Cardiac fibroblast (primary cell): Measurements from ENCODE around the gene CENPP.

Source experiments
- DNase-seq, 2 donors: peaks; one replicate each; pipeline versions ENCODE4 v3.0.0 to v3.0.0-alpha.2; 2010; ENCODE audit warnings: low read depth in 2 of 2
- H3K4me3 ChIP-seq, 2 donors: replicated peaks in 1 of 2; 1 replicate in 1 of 2; 2 replicates in 1 of 2; pipeline ENCODE4 v1.5.1; 2011; ENCODE audit warnings: low read depth in 2 of 2, low read length in 2 of 2, mild to moderate bottlenecking in 2 of 2, moderate library complexity in 1 of 2
- CTCF ChIP-seq: IDR thresholded peaks from one replicate; pipeline ENCODE4 v1.5.1; 2011; ENCODE audit warnings: low read depth, mild to moderate bottlenecking, low read length, inconsistent platforms

CENPP gene

GRCh38 chr9:92439921-92440750 is 114.4 kb downstream of the CENPP start:
- no peak overlapping the region for H3K4me3 ChIP-seq
- TF ChIP-seq CTCF: no peak
- DNase-seq: peak; percentile 42 to 89

- no peak for DNase-seq
- no peak for TF ChIP-seq CTCF
Measured at GRCh38 chr9:92440751-92441046, 114.9 kb downstream of the CENPP start.

GRCh38 chr9:92444841-92445240 is 119.1 kb downstream of the CENPP start:
- H3K4me3 ChIP-seq: no peak overlapping the region
- no peak for DNase-seq
- TF ChIP-seq CTCF: no peak

More at GRCh38 chr9:92440751-92441046, 114.9 kb downstream of the CENPP start:
- H3K4me3 ChIP-seq: no peak overlapping the region

DNA sequence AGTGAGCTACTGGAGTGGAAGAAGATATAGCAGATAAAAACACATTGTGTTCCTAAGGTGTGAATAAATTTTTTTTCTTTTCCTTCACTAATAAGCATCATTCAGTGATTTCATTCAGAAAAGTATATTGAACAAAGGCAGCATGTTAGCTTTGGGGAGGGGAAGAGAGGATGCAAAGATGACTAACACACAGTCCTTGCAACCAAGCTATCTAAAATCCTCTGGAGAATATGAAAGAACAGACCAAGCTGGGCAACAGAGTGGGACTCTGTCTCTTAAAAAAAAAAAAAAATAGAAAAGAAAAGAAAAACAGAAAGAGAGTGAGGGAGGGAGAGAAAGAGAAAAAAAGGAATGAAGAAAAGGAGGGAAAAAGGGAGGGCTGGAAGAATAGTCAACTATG is 120.8 kb downstream of the CENPP start:
- DNase-seq: peak in 1 of 2 donors; percentile 57

DNA sequence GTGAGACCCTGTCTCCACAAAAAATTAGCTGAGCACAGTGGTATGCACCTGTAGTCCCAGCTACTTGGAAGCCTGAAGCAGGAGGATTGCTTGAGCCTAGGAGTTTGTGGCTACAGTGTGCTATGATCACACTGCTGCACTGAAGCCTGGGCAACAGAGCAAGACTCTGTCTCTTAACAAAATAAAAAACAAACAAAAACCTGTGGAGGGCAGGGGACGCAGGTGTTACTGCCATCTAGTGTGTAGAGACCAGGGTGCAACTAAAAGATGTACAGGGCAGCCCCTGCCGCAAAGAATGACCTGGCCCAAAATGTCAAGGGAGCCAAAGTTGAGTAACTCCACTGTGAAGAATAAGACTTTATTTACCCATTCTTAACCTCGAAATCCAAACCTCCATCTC is 129.5 kb downstream of the CENPP start:
- peak; percentile 36 for TF ChIP-seq CTCF
- DNase-seq: peak in 1 of 2 donors; percentile 17

More for the DNA sequence above, 120.8 kb downstream of the CENPP start:
- no peak for TF ChIP-seq CTCF
- no peak overlapping the region for H3K4me3 ChIP-seq

DNA sequence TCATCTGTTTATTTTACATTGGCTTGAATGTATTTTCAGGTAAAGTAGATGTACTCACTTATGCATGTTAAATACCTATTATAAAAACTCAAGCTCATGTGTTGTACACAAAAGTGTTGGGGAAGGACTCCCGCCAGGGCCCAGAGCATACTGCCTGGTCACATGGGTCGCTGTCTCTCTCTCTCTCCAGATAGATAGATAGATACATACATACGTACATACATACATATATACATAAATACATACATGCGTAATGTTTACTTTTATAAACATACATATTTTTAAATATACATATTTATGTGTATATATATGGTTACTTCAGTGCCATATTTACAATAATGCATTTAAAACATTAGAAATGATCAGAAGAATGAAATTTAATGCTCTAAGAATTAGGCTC is 131.8 kb downstream of the CENPP start:
- no peak for TF ChIP-seq CTCF
- DNase-seq: no peak
- H3K4me3 ChIP-seq: no peak overlapping the region

More for the DNA sequence above, 129.5 kb downstream of the CENPP start:
- no peak overlapping the region for H3K4me3 ChIP-seq

DNA sequence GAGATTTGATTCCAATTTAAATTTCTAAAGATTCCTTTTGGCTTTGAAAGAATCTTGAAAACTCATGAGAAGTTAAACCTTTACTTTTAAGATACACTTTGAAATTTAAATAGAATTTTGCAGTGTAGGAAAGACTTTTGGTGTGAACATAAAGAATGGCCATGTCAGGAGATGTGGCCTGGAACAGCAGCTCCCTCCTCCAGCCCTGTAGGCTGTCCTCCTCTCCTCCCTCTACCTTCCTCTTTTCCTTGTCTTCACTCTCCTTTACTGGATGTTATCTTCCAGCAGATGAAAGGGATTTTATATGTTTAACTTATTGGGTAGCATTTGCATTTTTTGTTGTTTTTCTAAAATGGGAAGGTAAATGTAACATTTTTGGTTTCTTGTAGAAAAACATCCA is 137.6 kb downstream of the CENPP start:
- no peak for DNase-seq
- no peak overlapping the region for H3K4me3 ChIP-seq
- no peak for TF ChIP-seq CTCF
